ENCODE measurements around the gene FAM151B.

DNA sequence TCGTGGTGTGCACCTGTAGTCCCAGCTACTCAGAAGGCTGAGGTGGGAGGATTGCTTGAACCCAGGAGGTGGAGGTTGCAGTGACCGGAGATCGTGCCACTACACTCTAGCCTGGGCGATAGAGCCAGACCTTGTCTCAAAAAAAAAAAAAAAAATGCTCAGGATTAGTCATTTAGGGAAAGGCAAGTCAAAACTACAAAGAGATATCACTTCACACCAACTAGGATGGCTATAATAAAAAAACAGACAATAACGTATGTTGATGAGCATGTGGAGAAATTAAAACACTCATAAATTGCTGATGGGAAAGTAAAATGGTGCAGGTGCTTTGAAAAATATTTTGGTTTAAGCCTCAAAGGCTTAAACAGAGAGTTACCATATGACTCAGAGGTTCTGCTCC, 88.5 kb downstream of the FAM151B start:
- TF ChIP-seq, protein P1, sequence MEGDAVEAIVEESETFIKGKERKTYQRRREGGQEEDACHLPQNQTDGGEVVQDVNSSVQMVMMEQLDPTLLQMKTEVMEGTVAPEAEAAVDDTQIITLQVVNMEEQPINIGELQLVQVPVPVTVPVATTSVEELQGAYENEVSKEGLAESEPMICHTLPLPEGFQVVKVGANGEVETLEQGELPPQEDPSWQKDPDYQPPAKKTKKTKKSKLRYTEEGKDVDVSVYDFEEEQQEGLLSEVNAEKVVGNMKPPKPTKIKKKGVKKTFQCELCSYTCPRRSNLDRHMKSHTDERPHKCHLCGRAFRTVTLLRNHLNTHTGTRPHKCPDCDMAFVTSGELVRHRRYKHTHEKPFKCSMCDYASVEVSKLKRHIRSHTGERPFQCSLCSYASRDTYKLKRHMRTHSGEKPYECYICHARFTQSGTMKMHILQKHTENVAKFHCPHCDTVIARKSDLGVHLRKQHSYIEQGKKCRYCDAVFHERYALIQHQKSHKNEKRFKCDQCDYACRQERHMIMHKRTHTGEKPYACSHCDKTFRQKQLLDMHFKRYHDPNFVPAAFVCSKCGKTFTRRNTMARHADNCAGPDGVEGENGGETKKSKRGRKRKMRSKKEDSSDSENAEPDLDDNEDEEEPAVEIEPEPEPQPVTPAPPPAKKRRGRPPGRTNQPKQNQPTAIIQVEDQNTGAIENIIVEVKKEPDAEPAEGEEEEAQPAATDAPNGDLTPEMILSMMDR (IDR thresholded peaks at IDR 0.05; ENCODE audit: low read depth, low read length), result no peak
- TF ChIP-seq POLR2A (IDR thresholded peaks at IDR 0.05; ENCODE audit: extremely low read depth, insufficient read length) (no peak), MYC (IDR thresholded peaks at IDR 0.05; ENCODE audit: low read depth, low read length) (no peak)
- TF ChIP-seq, protein P2, sequence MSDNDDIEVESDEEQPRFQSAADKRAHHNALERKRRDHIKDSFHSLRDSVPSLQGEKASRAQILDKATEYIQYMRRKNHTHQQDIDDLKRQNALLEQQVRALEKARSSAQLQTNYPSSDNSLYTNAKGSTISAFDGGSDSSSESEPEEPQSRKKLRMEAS (IDR thresholded peaks at IDR 0.05; ENCODE audit: low read depth, low read length), result no peak

All from NB4 (cell line).